C4-2B (cell line): ENCODE measurements around the gene CD300E.

Source experiments
- ZFX ChIP-seq: fragments of 450-650 bp; IDR thresholded peaks from 2 replicates; pipeline ENCODE4 v1.6.1; 2017
- TF ChIP-seq, protein P1 (sequence below): fragments of 450-650 bp; conservative IDR thresholded peaks from 2 replicates; pipeline ENCODE4 v1.5.1; 2017; ENCODE audit warnings: mild to moderate bottlenecking

DNA sequence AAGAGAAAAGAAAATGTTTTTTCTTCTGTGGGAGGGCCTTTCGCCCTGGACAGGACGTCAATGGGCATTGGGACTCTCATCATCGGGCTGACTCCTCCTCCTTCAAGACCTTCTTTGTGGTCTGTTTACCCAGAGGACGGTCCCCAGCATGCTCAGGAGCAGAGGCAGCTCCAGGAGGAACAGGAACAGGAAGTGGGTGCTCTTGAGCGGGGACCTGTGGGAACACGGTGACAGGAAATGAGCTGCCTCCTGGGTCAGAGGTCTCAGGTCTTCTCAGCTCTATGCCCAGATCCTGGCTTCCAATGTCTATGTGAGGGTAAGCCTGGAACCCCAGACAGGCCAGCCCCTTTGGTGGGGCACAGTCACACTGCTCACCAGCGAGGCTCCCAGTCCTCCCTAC, 43.6 kb downstream of the CD300E start:
- TF ChIP-seq, protein P1, sequence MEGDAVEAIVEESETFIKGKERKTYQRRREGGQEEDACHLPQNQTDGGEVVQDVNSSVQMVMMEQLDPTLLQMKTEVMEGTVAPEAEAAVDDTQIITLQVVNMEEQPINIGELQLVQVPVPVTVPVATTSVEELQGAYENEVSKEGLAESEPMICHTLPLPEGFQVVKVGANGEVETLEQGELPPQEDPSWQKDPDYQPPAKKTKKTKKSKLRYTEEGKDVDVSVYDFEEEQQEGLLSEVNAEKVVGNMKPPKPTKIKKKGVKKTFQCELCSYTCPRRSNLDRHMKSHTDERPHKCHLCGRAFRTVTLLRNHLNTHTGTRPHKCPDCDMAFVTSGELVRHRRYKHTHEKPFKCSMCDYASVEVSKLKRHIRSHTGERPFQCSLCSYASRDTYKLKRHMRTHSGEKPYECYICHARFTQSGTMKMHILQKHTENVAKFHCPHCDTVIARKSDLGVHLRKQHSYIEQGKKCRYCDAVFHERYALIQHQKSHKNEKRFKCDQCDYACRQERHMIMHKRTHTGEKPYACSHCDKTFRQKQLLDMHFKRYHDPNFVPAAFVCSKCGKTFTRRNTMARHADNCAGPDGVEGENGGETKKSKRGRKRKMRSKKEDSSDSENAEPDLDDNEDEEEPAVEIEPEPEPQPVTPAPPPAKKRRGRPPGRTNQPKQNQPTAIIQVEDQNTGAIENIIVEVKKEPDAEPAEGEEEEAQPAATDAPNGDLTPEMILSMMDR: no peak
- TF ChIP-seq ZFX: no peak
